NAMALWA (cell line): ENCODE results near the gene TPP1.
A peak's percentile ranks its signal among the peaks of the same experiment; 100 is the strongest.

Source experiments
- DNase-seq: peaks from one replicate; pipeline ENCODE4 v3.0.0-alpha.2; 2015; ENCODE audit warnings: low spot score

The TPP1 gene

GRCh38 chr11:6646918-6647679 is 27.9 kb upstream of the TPP1 start:
- peak; percentile 49 for DNase-seq

DNA sequence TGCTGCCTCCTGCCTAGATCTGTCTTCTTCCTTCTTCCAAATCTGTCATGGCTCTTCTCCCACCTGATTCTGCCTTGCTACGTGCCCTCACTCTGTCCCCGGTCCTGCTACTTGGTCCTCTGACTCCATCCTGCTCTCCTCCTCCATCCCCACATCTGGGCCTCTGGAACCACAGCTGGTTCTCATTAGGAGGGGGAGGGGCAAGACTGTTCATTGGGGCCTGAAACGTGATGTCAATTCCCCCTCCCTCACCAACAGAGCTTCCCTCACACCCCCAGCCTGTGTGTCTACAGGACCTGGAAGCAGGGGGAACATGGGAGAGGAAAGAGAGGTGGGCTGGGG is 27.3 kb upstream of the TPP1 start:
- DNase-seq, result no peak

GRCh38 chr11:6646071-6646470 is 26.8 kb upstream of the TPP1 start:
- no peak for DNase-seq

DNA sequence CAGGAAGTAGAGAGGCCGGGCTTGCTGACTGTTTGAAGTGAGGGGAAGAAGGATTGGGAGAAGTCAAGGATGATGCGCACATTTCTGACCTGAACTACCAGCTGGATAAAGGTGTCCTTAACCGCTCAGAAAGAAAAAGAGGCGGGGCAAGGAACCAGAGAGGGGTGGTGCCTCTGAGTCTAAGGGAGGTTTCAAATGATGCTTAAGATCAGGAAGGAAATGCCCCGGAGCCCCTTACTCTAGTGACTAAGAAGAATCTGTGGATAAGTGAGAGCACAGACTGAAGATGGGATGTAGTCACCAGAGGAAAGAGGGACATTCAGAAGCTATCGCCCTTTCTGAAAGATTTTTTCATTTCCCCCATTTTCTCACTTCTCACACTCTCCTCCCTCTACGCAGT is 23.7 kb upstream of the TPP1 start:
- DNase-seq, result no peak

GRCh38 chr11:6640985-6641701 is 21.9 kb upstream of the TPP1 start:
- no peak for DNase-seq

DNA sequence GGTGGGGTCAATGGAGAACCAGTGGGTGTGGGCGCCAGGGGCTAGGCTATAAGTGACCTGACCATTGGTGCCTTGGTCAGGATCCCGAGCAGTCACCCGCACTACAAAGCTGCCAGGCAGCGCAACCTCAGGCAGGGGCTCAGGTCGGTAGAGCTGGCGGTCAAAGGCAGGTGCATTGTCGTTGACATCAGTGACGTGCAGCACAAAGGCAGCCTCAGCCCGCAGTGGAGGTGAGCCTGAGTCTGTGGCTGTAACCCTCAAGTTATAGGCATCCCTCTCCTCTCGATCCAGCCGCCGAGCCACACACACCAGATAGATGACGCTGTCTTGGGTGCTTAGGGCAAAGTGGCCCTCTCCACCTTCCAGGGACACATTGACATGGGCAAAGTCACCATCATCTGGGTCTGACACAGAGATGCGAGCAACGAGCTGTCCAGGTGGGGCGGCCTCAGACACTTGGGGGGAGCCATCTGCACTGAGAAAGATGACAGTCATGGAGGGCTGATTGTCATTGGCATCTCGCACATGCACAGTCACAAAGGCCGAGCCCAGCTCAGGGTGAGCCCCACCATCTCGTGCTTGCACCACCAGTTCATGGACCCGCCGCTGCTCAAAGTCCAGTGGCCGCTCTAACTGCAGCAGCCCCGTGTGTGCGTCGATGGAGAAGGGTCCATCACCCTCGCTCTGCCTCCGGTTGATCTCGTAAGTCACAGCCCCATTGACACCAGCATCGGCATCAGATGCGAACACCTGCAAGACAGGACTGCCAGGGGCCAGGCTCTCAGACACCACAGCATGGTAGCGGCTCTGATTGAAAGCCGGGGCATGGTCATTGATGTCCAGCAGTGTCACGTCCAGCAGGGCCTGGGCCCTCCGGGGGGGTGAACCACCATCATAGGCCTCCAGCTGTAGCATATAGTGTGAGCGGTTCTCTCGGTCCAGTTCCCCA is 21.1 kb upstream of the TPP1 start:
- no peak for DNase-seq

GRCh38 chr11:6638429-6638828 is 19.2 kb upstream of the TPP1 start:
- no peak for DNase-seq

- no peak for DNase-seq
Measured at GRCh38 chr11:6637871-6638270, 18.6 kb upstream of the TPP1 start.

- no peak for DNase-seq
Measured at GRCh38 chr11:6636480-6636879, 17.3 kb upstream of the TPP1 start.

GRCh38 chr11:6635082-6635932 is 16.1 kb upstream of the TPP1 start:
- DNase-seq, result no peak

DNA sequence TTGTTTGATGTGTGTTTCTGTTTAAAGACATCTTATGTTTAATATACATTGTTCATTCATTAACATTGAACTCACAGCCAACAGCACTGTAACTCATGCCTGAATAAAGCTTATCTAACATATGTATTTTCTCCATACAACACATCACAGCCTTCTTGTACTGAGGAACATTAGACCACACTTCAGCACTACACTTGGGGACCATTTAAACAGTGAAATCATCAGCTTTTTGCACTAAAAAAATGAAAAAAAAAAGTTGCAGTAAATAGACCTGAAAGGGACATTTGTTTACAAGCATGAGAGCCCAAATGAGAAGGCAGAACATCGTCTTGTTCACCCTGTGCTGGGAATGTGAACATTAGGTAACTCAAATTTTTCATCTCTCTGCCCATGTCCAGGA is 15.3 kb upstream of the TPP1 start:
- no peak for DNase-seq

- no peak for DNase-seq
Measured at GRCh38 chr11:6633422-6634408, 14.5 kb upstream of the TPP1 start.

DNA sequence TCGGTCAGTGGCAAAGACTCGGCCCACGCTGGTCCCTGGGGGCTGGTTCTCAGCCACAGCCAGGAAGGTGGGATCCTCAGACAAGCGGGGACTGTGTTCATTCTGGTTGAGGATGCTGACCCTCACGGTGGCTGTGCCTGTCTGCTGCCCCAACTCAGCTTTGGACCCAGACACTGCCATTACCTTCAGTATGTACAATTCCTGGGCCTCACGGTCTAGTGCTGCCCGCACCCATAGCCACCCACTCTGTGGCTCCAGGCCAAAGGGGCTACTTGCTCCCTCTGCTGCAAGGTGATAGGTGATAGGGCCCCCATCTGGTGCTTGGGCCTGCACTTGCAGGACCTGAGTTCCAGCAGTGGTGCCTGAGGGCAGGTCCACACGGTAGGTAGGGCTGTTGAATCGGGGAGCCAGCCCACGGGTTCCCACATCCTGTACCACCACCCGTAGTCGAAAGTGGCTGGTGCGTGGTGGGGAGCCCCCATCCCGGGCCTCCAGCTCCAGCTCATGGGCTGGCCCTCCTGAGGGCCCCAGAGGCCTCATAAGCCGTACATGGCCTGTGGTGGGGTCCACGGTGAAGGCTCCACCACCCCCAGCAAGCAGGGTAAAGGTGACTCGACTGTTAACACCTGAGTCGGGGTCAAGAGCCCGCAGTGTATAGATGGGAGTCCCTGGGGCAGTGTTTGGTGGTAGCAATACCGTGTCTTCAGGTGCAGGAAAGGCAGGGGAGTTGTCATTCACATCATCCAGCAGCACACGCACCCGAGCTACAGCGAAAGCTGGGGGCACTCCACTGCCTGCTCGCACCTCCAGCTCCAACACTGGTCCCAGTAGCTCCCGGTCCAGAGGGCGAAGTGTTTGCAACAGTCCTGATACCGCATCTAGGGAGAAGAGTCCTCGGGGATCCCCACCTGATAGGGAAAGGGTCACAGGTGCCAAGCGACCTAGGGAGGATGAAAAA is 13.2 kb upstream of the TPP1 start:
- no peak for DNase-seq

DNA sequence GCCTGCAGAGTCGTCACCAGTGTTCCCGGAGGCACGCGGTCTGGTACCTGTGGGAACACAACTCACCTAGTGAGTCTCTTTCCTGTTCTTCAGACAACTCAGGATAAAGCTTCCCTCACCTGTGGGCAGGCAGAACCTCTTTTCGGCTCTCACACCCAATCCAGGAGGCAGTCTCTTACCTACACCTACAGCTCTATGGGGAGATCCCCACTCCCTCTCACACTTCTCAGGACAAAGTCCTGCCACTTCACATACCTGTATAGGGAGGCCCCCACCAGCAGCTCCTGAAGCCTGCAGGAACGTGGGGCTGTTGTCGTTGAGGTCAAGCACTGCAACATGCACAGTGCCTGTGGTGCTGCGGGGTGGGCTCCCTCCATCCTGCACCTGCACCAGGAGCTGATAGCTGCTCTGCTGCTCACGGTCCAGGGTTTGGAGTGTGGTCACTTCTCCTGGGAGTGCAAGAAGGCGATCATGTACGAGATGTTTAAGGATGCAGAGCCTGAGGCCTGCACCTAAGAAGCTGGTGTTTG is 12.2 kb upstream of the TPP1 start:
- DNase-seq, result no peak

GRCh38 chr11:6630632-6631291 is 11.5 kb upstream of the TPP1 start:
- DNase-seq, result no peak

DNA sequence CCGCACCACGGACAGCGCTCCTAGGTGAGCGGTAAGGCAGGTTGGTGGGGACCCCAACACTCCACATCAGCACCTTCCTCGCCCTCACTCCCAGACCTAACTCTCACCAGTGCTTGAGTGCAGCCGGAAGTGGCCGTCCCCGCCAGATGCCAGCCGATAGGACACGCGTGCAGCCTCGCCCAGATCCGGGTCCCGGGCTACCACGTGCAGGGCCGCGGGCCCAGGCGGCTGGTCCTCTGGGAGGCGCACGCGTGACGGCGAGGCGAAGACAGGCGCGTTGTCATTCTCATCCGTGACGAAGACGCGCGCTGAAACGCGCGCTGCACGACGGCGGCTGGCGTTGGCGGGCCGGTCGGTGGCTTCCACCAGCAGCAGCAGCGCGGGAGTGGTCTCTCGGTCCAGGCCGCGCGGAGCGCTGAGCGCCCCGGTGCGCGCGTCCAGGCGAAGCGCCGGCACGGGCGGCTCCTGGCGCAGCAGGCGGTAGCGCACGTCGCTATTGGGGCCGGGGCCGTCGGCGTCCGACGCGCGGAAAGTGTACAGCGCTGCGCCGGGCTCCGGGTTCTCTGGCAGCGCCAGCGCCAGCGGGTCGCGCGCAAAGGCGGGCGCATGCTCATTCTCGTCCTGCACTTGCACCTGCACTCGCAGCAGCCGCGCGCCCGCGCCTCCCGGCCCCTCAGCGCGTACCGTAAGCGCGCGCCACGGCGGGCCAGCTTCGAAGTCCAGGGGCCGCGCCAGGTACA is 10.8 kb upstream of the TPP1 start:
- DNase-seq, result no peak

DNA sequence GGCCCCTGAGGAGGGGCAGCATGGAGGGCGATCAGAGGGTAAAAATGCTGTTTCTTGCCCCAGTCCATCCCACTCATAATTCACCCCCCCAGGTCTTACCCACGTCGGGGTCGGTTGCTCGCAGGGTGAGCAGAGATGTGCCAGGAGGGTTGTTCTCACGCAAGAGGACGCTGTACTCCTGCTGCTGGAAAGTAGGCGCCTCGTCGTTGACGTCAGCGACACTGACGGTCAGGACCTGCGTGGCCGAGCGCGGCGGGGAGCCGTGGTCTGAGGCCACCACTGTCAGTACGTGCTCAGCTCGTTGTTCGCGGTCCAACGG is 10.3 kb upstream of the TPP1 start:
- DNase-seq, result no peak

- DNase-seq, result no peak
Measured at GRCh38 chr11:6628526-6628925, 9.3 kb upstream of the TPP1 start.
